OCI-LY7 (cell line): ENCODE measurements around the gene SOX21. TPM values are rescaled to one million over a fixed set of nuclear protein-coding genes. Genes with fewer than 3 reads are reported as not detected.

ENCODE experiments used
- BruUV-seq: library from RNA; stranded (reverse); fragments of 400-500 nt; replicated peaks from 2 replicates; lab custom pipeline; 2021; lab: Mats Ljungman, UMichigan
- CTCF ChIA-PET: fragments of 300-600 bp; sonication (Branson Sonifier 250); formaldehyde crosslinking; loops from one replicate; lab custom pipeline; 2022; ENCODE audit warnings: antibody characterized with exemption; ENCODE audit not compliant: unreplicated experiment; lab: Charles Lee
- POLR2A ChIA-PET: fragments of 300-600 bp; sonication (Branson Sonifier 250); formaldehyde crosslinking; loops from one replicate; lab custom pipeline; 2022; ENCODE audit warnings: antibody characterized with exemption; lab: Charles Lee
- DNase-seq: peaks from one replicate; pipeline ENCODE4 v3.0.0-alpha.2; 2015; ENCODE audit warnings: low spot score
- H2AFZ ChIP-seq: fragments of 200-600 bp; sonication (generic), shearing (Covaris generic); 2 replicates; pipeline ENCODE4 v1.6.1; 2014; ENCODE audit warnings: mild to moderate bottlenecking, antibody characterized with exemption, low read length, moderate library complexity
- H3K27ac ChIP-seq: fragments of 200-600 bp; sonication (generic); 2 replicates; pipeline ENCODE4 v1.5.1; 2014; ENCODE audit warnings: mixed run types, low read depth, mild to moderate bottlenecking, moderate library complexity, low read length, inconsistent platforms; ENCODE audit not compliant: poor library complexity, severe bottlenecking
- H3K36me3 ChIP-seq: fragments of 200-600 bp; sonication (generic); 2 replicates; pipeline ENCODE4 v1.6.1; 2014; ENCODE audit warnings: mild to moderate bottlenecking, antibody characterized with exemption, low read length, moderate library complexity, mixed read lengths; ENCODE audit not compliant: insufficient read depth
- H3K4me1 ChIP-seq: fragments of 200-600 bp; sonication (generic); 2 replicates; pipeline ENCODE4 v1.5.1; 2014; ENCODE audit warnings: mild to moderate bottlenecking, low read length; ENCODE audit not compliant: insufficient read depth, poor library complexity, severe bottlenecking
- H3K4me2 ChIP-seq: fragments of 200-600 bp; sonication (generic); 2 replicates; pipeline ENCODE4 v1.6.1; 2014; ENCODE audit warnings: mild to moderate bottlenecking, low read length
- H3K4me3 ChIP-seq: fragments of 200-600 bp; sonication (generic); 2 replicates; pipeline ENCODE4 v1.5.1; 2014; ENCODE audit warnings: mild to moderate bottlenecking, low read depth, low read length; ENCODE audit not compliant: poor library complexity, severe bottlenecking
- H3K79me2 ChIP-seq: fragments of 200-600 bp; sonication (generic); 2 replicates; pipeline ENCODE4 v1.6.1; 2016; ENCODE audit warnings: low read depth, mild to moderate bottlenecking, low read length, moderate library complexity, mixed read lengths; ENCODE audit not compliant: insufficient read depth
- H3K9me2 ChIP-seq: fragments of 200-600 bp; sonication (generic); 2 replicates; pipeline ENCODE4 v1.6.1; 2016; ENCODE audit warnings: mild to moderate bottlenecking, low read length, mixed read lengths; ENCODE audit not compliant: insufficient read depth
- H3K9me3 ChIP-seq: fragments of 200-600 bp; sonication (generic); 2 replicates; pipeline ENCODE4 v1.6.1; 2014; ENCODE audit warnings: mild to moderate bottlenecking, mixed run types, low read length, mixed read lengths
- H4K20me1 ChIP-seq: fragments of 200-600 bp; sonication (generic); 2 replicates; pipeline ENCODE4 v1.6.1; 2014; ENCODE audit warnings: mild to moderate bottlenecking, antibody characterized with exemption, low read length, moderate library complexity, mixed read lengths; ENCODE audit not compliant: insufficient read depth
- EZH2phosphoT487 ChIP-seq: fragments of 200-600 bp; sonication (generic); IDR thresholded peaks from 2 replicates; pipeline ENCODE4 v1.6.1; 2018; ENCODE audit warnings: low read depth, borderline replicate concordance, mild to moderate bottlenecking, mixed run types, antibody characterized with exemption, low read length, moderate library complexity, mixed read lengths
- intact Hi-C: fragments of 100-400 bp; cut with micrococcal nuclease; formaldehyde crosslinking; loops from one replicate; pipeline ENCODE4 v1.10.0; 2022; ENCODE audit not compliant: unreplicated experiment
- total RNA-seq, 2 experiments: library from RNA; depleted of rRNA in 1 of 2; stranded (reverse); fragments of >200 nt in 1 of 2; shearing (Covaris generic) in 1 of 2; gene quantifications; 2 replicates each; pipeline ENCODE4 v1.2.3, GENCODE V29; 2014 to 2022
- TF ChIP-seq, protein P1 (sequence below): fragments of 200-600 bp; sonication (generic); conservative IDR thresholded peaks from 2 replicates; pipeline ENCODE4 v1.5.1; 2014; ENCODE audit warnings: mild to moderate bottlenecking, antibody characterized with exemption, low read length, moderate library complexity, mixed read lengths

SOX21 gene
- total RNA-seq, 2 experiments from 2014 or later, result not detected

DNA sequence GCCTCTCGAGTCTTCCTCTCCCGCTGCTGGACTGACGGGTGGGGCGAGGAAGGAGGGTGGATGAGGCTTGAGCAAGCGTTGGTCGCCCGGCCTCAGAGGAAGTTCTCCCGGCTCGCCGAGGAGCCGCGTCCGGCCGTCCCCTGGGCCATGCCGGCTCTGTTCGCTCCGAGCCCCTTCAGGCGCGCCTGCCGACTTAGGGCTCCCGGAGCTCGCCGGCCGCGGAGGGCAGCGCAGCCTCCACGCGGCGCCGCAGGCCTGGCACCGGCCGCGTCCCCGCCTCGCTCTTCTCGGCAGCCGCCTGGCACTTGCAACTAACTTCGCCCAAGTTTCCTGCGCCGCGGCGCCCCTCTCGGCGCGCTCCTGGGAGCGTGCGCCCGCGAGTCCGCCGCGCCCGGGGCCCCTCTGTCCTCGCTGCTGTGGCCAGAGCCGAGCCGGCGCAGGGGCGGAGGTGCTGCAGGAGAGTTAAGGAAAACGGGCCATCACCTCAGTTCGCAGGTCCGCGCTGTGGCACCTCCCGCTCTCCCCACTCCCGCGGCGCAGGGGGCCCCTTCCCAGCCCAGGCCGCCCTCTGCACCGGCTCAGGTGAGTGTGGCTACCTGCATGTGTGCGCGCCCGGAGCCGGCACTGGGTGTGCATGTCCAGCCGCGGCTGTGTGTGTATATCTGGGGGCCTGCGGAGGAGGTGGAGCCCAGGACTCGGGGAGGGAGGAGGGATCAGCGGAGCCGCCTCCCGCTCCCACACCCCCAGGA lies 641 bp upstream of the SOX21 start:
- Histone ChIP-seq H3K36me3 (no peaks in the 10 kb centered on the region), H3K4me1 (no peaks in the 10 kb centered on the region), H4K20me1 (no peaks in the 10 kb centered on the region), H3K9me3 (no peaks in the 10 kb centered on the region), H3K9me2 (no peaks in the 10 kb centered on the region), H2AFZ (no peak overlapping the region), H3K79me2 (no peaks in the 10 kb centered on the region), H3K4me3 (no peak overlapping the region), H3K27ac (no peak overlapping the region), H3K4me2 (no peak overlapping the region)
- TF ChIP-seq EZH2phosphoT487, result no peak
- TF ChIP-seq, protein P1, sequence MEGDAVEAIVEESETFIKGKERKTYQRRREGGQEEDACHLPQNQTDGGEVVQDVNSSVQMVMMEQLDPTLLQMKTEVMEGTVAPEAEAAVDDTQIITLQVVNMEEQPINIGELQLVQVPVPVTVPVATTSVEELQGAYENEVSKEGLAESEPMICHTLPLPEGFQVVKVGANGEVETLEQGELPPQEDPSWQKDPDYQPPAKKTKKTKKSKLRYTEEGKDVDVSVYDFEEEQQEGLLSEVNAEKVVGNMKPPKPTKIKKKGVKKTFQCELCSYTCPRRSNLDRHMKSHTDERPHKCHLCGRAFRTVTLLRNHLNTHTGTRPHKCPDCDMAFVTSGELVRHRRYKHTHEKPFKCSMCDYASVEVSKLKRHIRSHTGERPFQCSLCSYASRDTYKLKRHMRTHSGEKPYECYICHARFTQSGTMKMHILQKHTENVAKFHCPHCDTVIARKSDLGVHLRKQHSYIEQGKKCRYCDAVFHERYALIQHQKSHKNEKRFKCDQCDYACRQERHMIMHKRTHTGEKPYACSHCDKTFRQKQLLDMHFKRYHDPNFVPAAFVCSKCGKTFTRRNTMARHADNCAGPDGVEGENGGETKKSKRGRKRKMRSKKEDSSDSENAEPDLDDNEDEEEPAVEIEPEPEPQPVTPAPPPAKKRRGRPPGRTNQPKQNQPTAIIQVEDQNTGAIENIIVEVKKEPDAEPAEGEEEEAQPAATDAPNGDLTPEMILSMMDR, result no peak
- BruUV-seq, result no TSS peak
- ChIA-PET POLR2A (no interaction called here), CTCF (no interaction called here)
- no peak for DNase-seq
- intact Hi-C loops, result no loop called here

DNA sequence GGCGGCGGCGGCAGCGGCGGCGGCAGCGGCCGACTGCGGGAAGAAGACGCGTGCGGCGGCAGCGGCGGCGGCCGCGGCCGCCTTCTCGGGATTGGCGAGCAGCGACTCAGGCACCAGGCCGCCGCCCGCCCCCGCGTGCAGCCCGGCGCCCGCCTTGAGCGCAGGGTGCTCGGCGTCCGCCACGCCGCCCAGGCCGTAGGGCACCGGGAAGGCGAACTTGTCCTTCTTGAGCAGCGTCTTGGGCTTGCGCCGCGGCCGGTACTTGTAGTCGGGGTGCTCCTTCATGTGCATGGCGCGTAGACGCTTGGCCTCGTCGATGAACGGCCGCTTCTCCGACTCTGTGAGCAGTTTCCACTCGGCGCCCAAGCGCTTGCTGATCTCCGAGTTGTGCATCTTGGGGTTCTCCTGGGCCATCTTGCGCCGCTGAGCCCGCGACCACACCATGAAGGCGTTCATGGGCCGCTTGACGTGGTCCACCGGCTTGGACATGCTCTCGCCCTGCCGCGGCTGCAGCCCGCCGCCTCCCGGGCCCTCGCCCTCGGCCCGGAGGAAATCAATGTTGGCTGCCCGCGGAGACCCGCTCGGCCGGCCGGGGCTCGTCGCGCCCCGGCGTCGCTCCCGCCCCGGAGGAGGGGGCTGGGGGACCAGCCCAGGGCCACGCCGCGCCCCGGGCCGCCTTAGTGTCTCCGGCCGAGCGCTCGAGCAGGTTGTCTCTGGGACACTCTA lies 621 bp downstream of the SOX21 start:
- CTCF ChIA-PET, result no interaction called here
- BruUV-seq, result no TSS peak
- no peaks in the 10 kb centered on the region for H3K9me3 ChIP-seq
- no peaks in the 10 kb centered on the region for H3K4me1 ChIP-seq
- no peak overlapping the region for H3K4me2 ChIP-seq
- H3K36me3 ChIP-seq, result no peaks in the 10 kb centered on the region
- H4K20me1 ChIP-seq, result no peaks in the 10 kb centered on the region
- no peak overlapping the region for H2AFZ ChIP-seq
- H3K9me2 ChIP-seq, result no peaks in the 10 kb centered on the region
- intact Hi-C loops, result no loop called here
- POLR2A ChIA-PET, result interaction anchor here (0.7 kb wide), 1 partner anchor 160 kb away, joined by 3 read pairs; no protein-coding TSS in a partner anchor
- no peak for DNase-seq
- TF ChIP-seq, protein P1, result no peak
- no peak overlapping the region for H3K4me3 ChIP-seq
- H3K79me2 ChIP-seq, result no peaks in the 10 kb centered on the region
- H3K27ac ChIP-seq, result no peak overlapping the region
